Posterior vena cava (tissue), 2 donors: ENCODE measurements around the gene VDAC2. TPM values are rescaled to one million over a fixed set of nuclear protein-coding genes. Genes with fewer than 3 reads are reported as not detected.
A peak's percentile ranks its signal among the peaks of the same experiment; 100 is the strongest.
"Not testable (repeated sequence)": the region's sequence is repeated elsewhere in the genome, so short reads cannot be mapped to it uniquely, and the experiment has no call there.

ENCODE experiments used
- DNase-seq: peaks from one replicate; pipeline ENCODE4 v3.0.0-alpha.2; 2020; ENCODE audit warnings: low spot score
- intact Hi-C, 2 donors: fragments of 100-400 bp; cut with DNase I; formaldehyde crosslinking; loops; one replicate each; pipeline versions ENCODE4 v1.14.1 to v1.14.2; 2022 to 2023
- long read RNA-seq, 2 donors: library from polyadenylated mRNA; unstranded; transcript quantifications; one replicate each; pipeline ENCODE4 v2.0.0, GENCODE V29; 2020 to 2021
- total RNA-seq, 2 donors: library from RNA; stranded (reverse); fragmentation: NEBNext Ultra II Directional; extraction: Animal tissue kit (Norgen Biotek cat#: 25700); gene quantifications; one replicate each; pipeline ENCODE4 v1.2.1, GENCODE V29; 2021
- donor health status: DM: yes; HTN: yes; CAD: no.
- donor health status: DM: yes; HTN: yes; CAD: no.

Gene VDAC2, protein sequence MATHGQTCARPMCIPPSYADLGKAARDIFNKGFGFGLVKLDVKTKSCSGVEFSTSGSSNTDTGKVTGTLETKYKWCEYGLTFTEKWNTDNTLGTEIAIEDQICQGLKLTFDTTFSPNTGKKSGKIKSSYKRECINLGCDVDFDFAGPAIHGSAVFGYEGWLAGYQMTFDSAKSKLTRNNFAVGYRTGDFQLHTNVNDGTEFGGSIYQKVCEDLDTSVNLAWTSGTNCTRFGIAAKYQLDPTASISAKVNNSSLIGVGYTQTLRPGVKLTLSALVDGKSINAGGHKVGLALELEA
- total RNA-seq: 100 to 1,000 TPM; 115 to 146 TPM
- long read RNA-seq, donor 1, transcript VDAC2-203 (10 exons, 1,557 nt): major isoform, 67 of 75 reads
- long read RNA-seq, donor 1, partial matches to known transcripts: 4 of 75 reads
- long read RNA-seq, donor 1, other reads (novel, unspliced or antisense): 4 of 75 reads
- long read RNA-seq, donor 2, transcript VDAC2-203 (10 exons, 1,557 nt): major isoform, 955 of 1,020 reads
- long read RNA-seq, donor 2, partial matches to known transcripts: 12 of 1,020 reads
- long read RNA-seq, donor 2, other reads (novel, unspliced or antisense): 52 of 1,020 reads

GRCh38 chr10:75210282-75211006 lies at the start of gene VDAC2:
Gene VDAC2, plus strand, starts transcription at chr10:75210796. Its CDS starts 363 bp downstream, at chr10:75211159.
- peak; percentile 98 for DNase-seq
- intact Hi-C loops: no loop called here

GRCh38 chr10:75165684-75166622 lies 44.6 kb upstream of the VDAC2 start:
- intact Hi-C loops: no loop called here
- no peak for DNase-seq

- intact Hi-C loops: no loop called here
- DNase-seq: no peak
Observed at GRCh38 chr10:75166623-75166972, 44.0 kb upstream of the VDAC2 start.

DNA sequence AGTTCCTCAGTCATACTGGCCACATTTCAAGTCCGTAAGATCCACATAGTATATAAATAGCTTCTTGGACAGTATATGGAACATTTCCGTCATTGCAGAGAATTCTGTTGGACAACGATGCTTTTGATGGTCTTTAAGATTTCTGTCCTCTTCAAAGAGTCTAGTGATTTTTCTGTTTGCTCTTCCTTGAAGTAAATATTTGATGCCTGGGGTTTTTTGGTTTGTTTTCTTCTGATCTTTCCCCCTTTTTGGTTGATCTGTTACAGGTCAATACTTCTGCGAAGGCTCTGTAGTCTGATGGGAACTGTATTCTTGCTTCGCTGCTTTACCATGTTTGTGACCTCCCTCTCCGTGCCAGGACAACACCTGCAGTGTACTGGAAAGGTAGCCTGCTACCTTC lies 42.3 kb upstream of the VDAC2 start:
- DNase-seq: no peak
- intact Hi-C loops: no loop called here

GRCh38 chr10:75170215-75170614 lies 40.4 kb upstream of the VDAC2 start:
- no peak for DNase-seq
- intact Hi-C loops: no loop called here

GRCh38 chr10:75175046-75175445 lies 35.5 kb upstream of the VDAC2 start:
- DNase-seq: no peak
- intact Hi-C loops: no loop called here

DNA sequence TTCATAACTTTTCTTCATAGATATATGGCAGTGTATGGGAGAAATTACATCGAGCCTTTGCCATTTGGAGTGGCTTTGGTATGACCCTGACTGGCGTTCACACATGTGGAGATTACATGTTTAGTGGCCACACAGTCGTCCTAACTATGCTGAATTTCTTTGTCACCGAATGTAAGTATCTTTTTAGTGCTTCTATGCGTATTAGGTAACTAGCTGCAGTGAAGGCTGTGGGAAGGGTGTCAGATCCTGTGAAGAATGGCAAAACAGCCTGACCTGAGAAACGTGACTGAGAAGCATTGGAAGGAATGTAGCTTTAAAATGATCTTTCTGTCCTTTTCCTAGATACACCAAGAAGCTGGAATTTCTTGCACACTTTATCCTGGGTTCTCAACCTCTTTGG lies 34.5 kb upstream of the VDAC2 start:
- DNase-seq: no peak
- intact Hi-C loops: no loop called here

- intact Hi-C loops: no loop called here
- no peak for DNase-seq
Observed at GRCh38 chr10:75176736-75177135, 33.9 kb upstream of the VDAC2 start.

DNA sequence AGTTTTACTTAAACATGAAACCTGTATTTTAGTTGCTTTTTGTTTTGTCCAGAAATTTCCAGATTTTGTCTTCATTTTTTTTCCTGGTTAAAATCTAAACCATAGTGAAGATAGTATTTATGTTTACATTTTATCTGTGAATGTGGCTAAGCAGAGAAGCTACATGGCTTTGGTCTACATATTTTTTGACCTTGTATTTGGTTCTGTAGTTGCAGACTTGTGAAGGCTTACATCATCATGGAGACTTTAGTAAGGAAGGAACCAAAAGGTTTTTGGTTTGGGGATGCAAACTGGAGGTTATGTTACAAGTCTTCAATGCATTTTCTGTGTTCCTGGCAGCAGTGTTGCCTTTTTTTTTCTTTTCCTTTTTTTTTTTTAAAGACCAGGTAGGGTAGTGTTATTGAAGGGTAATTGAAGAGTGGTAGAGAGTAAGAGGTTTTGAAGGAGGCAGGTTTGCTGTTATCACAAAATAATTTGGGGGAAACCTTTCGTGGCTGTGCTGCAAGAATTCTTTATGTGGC lies 30.9 kb upstream of the VDAC2 start:
- no peak for DNase-seq
- intact Hi-C loops: loop anchor here in 1 of 2 donors (10.0 kb wide), 1 partner anchor 45 kb away; no protein-coding TSS in a partner anchor

DNA sequence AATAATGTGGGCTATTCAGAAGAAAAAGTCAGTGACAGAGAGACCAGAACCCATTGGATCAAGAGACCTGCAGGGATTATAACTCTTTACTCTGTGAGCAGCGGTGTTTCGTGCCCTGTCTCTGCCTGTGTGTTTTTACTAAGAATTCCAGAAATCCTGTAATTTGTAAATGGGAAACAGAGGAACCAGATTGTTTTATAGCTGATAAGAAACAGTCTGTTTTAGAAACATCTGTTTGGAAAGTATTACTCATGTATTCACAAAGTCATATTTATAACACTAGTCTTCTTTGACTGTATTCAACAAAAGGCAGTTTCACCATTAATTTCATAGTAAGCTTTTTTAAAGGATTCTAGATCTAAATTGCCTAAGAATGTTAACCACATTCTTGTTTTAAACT lies 30.0 kb upstream of the VDAC2 start:
- intact Hi-C loops: loop anchor here in 1 of 2 donors (10.0 kb wide), 1 partner anchor 46 kb away; no protein-coding TSS in a partner anchor
- DNase-seq: no peak

DNA sequence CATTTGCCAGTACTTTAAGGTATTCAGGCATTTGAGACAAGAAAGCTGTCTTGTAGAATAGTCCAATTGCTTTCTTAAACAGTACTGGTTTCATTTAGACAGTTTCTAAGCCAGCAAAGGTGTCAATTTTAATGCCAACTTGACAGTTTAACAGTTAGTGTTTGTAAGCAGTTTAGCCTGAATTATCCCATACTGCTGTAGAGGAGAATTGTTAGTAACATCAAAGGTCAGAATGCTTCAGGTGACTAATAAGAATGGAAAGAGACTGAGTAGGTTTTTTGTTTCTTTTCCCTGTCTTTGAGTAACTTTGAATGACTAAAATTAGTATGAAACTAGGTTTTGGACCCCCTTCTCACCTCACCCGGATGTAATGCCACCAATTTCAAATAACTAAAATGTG lies 29.5 kb upstream of the VDAC2 start:
- intact Hi-C loops: loop anchor here in 1 of 2 donors (10.0 kb wide), 1 partner anchor 46 kb away; no protein-coding TSS in a partner anchor
- no peak for DNase-seq

DNA sequence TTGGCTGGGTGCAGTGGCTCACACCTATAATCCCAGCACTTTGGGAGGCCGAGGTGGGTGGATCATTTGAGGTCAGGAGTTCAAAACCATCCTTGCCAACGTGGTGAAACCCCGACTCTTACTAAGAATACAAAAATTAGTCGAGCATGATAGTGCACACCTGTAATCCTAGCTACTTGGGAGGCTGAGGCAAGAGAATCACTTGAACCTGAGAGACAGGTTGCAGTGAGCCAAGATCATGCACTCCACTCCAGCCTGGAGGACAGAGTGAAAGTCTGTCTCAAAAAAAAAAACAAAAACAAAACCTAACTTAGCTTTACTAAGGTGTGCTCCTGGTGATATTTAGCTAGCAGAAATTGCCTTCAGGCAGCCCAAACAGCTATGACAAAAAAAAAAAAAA lies 24.3 kb upstream of the VDAC2 start:
- no peak for DNase-seq
- intact Hi-C loops: loop anchor here in 1 of 2 donors (5.0 to 10.0 kb wide), 2 partner anchors 51 to 52 kb away; partner anchors contain the start of gene COMTD1

DNA sequence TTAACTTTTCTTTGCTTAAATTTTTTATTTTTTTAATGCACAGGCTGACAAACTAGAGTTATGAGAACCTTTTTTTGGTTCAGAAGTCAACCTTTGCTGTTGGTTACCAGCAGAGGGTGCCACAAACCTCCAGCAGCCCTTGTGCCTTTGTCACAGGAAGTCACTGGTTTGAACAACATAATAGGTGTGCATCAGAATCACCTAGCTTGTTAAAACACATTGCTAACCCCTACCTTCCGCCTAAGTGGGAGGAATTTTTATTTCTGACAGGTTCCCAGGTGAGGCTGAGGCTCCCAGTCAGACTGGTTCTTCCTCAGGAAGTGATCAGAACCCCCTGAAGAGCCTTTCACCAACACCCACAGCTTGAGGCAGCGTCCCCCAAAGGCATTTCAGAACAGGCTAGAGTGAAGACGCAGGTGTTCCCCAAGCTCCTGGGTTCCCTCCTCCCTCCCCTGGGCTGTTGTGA lies 22.6 kb upstream of the VDAC2 start:
- DNase-seq: no peak
- intact Hi-C loops: loop anchor here (2.0 to 10.0 kb wide), 3 partner anchors 47 to 53 kb away; partner anchors contain the start of gene COMTD1 (in 2 of the 2)

- DNase-seq: not testable (repeated sequence)
- intact Hi-C loops: loop anchor here (2.0 to 10.0 kb wide), 3 partner anchors 46 to 54 kb away; partner anchors contain the start of gene COMTD1 (in 2 of the 2)
Observed at GRCh38 chr10:75188522-75188921, 22.1 kb upstream of the VDAC2 start.

DNA sequence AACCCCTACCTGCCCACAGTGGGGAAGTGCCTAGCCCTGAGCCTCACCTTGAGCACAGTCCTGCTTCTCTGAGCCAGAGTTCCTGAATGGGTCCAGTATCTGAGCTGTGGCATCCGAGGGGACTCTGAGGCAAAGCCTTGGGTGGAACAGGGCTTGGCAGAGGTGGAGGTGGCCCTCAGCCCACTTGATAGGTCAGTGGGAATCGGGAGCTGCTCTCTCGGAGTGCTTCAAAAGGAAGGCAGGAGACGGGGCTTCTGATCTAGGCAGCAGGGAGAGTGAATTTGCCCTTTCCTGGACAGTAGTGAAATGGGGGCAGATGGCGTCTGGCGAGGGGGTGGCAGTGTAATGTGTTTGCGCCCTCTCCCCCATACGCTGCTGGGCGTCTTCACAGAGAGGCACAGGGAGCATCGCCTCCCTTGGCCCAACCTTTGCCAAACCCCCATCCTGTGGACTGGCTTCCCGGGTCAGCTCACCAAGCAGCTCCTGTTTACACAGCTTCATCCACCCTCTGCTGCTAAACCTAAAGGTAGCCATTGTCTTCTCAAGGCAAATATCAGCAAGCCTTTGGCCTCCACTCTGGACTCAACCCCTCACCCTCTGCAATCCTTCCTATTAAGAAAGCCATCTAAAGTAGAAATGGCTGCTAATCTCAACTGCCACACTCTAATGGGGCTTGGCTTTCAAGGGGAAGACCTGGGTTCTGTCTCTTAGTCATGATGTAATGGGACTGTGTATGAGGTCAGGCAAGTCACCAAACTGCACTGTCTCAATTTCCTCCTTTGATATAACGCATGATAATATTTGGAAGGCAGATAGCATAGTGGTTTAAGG lies 21.1 kb upstream of the VDAC2 start:
- intact Hi-C loops: loop anchor here (2.0 to 10.0 kb wide), 3 partner anchors 45 to 55 kb away; partner anchors contain the start of gene COMTD1 (in 2 of the 2)
- DNase-seq: no peak

DNA sequence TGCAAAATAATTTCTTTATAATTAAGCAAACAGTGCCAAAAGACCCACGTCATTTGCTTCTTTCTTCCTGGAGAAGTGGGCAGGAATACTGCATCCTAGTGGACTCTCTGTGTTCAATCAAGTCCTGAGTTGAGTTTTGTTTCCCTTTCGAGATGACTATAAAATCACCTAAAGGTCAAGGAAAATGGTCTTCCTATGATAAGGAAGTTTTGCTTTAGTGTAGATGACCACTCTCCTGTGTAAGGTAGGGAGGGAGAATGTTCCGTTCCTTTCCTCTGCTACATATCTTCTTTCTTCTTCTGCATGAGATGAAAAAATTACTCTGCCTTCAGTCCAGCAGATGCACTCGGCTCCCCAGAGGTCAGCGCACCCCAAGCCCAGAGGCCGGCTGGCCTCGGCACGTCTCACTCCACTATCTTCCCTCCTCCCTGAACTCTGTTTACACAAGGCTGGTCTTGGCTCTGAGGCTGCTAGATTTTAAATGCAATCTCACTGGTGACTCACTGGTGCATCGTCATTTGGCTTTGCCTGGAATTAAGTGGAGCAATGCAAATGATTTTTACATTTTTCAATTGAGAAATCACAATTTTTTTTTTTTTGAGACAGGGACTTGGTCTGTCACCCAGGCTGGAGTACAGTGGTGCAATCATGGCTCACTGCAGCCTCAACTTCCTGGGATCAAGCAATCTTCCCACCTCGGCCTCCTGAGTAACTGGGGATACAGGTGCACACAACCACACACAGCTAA lies 18.6 kb upstream of the VDAC2 start:
- DNase-seq: peak; percentile 86
- intact Hi-C loops: no loop called here

GRCh38 chr10:75194625-75195024 lies 16.0 kb upstream of the VDAC2 start:
- intact Hi-C loops: loop anchor here in 1 of 2 donors (5.0 kb wide), 1 partner anchor 882 kb away; no protein-coding TSS in a partner anchor
- DNase-seq: not testable (repeated sequence)
